Activated CD4-positive, alpha-beta T cell treated with anti-CD3 and anti-CD28 coated beads for 1 hour (primary cell): ENCODE results near the gene VTI1A.

ENCODE experiments used
- DNase-seq: peaks from one replicate; pipeline ENCODE4 v3.0.0-alpha.2; 2020

Gene VTI1A

DNA sequence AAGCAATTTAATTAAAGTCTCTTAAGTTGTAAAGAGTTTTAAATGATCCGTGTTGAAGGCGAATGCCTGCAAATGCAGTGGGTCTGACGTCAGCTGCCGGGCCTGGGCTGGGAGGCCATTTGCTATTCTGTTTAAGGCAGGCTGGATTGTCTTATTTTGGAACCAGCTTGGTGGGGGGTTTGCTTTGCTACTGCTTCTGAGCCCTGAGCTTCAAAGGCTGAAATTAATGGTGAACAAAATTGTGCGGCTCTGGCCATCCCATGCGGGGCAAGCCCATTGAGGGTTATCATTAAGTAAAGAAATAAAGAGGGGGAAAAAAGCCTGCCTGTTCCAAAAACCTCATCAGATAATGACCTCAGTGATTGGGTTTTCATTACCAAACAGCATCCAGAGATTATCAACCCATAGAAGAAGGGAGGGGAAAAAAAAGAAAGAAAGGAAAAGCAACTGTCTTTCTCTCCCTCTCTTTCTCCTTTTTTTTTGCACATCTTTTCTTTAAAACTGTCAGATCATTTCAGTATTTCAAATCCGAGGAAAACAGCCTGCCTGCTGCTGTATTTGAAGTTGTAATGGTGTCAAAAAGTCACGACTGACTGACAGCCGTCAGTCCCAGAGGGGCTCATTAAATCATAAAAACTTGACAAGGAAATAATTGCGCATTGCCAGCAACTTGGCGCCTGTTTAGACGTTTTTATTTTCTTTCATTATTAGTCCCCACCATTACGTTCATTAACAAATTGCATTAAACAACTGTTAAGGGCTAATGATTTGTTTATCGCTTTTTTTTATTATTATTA lies 371.2 kb downstream of the VTI1A start:
- no peak for DNase-seq

DNA sequence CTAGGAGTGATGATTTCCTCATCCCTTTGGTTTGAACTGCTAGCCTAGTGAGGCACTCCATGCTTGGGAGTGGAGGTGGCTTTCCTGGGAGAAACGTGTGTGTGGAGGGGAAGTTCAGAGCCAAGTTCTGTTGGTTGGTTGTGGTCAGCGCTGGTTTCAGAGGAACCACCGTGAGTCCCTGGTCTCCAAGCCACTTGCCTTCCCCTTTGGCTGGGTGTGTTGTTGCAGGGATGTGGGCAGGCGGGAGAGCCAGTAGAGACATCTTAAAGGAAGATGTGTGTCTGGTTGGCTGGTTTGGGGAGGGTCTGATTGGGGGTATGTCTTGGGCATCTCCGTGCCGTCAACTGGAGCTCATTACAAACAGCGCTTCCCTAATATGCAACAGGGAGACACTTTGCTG lies 372.2 kb downstream of the VTI1A start:
- DNase-seq: no peak

DNA sequence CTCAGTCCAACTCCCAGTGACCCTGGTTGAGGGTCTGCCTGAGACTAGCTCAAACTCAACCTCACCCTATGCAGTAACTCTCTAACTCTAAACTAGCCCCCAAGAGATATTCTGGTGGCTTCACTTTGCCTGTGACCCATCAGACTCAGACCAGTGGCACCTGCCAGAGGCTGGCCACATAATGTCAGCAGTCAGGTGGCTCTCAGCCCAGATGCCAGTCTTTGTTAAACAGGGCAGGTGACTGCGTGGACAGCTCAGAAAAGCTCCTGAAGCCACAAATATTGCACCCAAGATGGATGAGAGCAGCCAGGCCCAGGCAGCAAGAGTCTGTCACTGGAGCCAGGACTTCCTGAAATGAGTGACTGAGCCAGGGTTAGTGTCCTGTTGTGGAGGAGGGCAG lies 373.3 kb downstream of the VTI1A start:
- no peak for DNase-seq

DNA sequence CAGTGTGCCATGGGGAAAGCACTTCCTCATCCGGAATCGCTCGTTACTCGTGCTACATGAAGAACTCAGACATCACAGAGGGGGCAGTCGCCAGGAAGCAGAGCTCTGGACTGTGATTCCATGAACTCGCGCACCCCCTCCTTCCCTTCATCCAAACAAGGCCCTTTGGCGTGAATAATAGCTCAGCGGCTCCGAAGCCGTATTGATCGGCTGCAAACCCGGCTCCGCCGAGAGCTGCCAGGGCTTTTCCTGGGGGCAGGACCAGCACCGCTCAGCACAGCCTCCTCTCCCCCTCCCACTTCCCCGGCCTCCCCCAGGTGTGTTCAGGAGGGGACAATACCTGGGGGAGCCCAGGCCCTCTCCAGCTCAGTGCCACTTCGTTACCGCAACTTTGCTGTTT lies 374.0 kb downstream of the VTI1A start:
- DNase-seq: no peak

DNA sequence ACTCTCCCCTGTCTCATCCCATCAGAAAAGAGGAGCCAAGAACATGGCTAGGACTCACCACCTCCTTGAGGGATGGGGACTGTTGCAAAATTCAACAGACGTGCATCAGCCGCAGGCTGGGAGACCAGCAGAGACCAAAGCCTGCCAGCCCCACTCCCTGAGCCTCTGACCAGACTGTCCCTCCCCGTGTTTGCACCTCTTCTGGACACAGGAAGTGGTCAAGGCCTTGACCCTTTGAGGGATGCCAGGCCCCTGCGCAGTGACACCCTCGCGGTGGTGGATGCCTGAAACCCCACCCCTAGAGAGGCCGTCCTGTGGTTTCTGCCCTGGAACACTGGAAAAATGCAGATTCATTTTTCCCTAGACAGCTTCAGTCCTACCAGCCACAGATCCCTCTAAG lies 374.6 kb downstream of the VTI1A start:
- no peak for DNase-seq

DNA sequence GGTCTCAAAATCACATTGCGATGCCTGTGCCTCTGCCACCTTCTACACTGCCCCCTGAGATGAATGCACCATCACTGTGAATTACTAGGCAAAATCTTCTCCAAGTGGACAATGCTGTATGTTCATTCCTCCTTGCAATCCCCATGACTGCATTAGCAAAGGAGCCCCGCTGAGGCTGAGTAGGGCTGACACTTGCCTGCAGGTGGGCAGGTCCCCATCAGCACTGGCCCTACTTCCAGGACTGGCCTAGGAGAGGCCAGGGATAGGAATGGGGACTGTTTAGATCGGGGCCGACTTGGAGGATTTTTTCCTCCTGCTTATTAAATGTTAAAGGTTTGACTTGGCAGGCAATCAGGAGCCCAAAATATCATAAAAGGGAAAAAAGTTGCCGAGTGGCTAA lies 376.0 kb downstream of the VTI1A start:
- DNase-seq: no peak

DNA sequence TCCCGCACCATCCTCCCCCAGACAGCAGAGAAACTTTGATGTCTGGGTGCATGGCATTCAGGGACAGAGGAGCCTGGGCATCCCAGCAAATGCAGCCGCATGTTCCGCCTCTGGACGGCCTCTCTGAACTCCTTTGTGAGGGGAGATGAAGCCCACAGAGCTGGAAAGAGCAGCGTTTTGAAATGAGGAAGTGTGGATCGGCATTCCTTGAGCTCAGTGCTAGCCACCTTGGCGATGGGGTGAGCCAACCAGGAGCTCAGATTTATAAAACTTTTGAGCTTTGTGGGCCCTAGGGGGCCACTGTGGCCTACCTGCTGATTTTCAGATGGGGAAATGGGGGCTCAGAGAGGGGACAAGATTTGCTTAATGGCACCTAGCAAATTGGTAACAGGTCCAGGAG lies 376.6 kb downstream of the VTI1A start:
- no peak for DNase-seq

DNA sequence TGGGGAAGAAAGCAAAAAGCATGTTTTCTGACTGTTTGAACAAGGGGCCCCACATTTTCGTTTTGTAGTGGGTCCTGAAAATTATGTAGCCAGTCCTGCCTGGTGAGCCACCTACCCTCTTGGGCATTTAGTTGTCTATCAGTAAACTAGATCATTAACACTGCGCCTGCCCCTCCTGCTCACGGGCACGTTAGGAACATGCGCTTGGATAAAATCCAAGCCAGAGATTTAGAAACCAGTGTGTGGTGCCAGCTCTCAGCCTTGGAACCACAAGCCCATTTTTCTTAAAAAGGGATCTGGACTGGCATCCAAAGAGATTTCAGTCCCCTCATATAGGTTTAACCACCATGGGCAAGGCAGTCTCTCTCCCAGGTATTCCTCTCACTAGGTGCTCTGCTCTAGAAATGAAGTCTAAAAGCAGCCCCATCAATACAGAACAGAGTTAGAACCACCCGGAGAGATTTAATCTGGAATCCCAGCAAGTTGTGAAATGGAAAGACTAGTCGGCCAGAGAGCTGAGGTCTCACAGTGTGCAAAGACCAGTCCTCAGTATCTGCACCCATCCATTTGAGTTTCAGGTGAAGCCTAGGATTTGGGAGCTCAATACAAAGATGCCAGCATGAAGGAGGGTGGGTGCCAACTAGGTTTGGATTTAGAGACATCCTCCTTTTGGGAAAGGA lies 379.1 kb downstream of the VTI1A start:
- DNase-seq: no peak

DNA sequence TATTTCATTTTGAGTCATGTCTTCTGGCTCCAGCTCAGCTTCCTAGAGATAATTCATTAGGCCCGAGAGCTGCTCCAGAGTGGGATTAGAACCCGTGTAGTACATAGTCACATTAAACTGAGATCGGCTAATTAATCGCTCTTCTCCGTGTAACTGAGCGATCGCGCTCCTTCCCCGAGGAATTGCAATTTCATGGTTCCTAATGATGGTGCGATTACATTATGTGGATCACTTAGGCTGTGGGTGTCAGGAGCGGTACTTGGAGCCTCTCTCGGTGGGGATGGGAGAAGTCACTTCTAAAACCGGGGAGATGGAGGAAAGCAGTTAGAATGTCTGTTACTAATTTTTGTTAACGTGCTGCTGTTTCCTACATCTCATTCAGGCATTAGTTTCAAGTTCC lies 380.1 kb downstream of the VTI1A start:
- no peak for DNase-seq

DNA sequence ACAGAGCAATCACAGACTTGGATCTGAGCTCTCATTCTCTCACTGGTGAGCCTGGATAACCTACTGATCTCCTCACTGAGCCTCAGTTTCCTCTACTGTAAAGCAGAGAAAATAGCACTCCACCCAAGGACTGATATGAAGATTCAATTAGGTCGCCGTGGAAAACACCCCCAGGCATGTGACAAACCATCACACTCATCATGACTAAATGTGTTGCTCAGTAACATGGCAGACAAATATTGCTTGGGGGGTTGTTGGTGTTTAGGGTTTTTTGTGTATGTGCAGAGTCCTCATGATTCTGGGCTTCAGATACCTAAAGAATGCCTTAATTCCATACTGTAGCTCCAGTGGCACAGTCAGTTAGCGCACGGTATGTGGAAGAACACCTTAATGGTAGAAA lies 380.9 kb downstream of the VTI1A start:
- DNase-seq: no peak

DNA sequence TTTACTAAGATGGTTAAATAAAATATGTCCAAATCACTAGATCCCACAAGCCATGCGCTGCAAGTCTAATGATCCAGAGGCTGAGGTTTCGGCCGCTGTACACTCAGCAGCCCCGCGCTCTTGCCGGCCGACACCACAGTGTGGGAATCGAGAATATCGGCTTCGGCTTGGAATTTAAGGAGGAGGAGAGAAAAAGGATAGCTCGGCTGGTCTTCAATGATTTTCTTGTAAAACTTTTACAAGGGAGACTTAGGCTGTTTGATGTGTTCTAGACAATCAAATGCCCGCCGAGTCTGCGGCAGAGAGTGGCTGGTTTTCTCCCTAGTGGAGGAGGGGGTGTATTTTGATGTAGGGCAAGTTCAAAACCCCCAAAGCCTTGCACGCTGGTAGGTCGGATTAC lies 384.8 kb downstream of the VTI1A start:
- no peak for DNase-seq

DNA sequence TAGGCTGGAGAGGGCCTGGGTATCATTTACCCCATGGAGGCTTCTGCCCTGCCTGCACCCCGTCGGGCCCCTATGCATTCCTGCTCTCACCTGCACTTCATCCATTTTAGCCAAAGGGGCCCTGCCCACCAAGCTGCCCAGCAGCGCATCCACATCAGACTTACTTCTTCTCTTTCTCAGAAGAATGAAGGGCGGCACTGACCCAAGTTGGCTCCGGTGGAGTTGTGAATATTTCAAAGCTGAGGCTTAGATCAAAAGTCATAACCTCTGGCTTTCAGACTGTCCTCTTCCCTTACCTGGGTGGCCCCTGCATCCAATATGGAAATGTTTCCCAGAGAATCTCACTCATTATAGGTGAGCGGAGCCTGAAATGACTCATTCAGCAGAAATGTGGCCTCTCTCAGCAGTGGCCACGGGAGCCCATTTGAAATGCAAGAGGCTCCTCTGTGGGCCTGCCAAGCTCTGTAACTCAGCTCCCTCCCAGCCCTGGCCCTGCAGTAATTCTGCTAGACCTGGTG lies 385.4 kb downstream of the VTI1A start:
- no peak for DNase-seq

DNA sequence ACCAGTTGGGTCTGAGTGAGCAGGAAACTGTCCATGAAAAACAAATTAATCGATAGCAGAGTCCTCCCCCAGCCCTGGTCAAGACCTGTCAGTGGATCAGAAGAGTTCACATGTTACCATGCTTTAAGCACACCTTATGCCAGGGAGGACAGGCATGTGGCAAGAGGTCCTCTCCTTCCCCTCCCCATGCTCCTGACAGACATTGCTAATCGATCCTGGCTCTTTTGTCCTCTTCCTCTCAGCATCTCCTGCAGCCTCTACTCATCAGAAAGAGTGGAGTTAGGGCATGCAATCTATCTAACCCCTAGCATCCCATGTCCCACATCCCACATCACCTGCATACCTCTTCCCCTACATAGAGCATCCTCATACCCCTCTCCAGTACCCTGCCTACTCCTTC lies 385.9 kb downstream of the VTI1A start:
- DNase-seq: no peak

DNA sequence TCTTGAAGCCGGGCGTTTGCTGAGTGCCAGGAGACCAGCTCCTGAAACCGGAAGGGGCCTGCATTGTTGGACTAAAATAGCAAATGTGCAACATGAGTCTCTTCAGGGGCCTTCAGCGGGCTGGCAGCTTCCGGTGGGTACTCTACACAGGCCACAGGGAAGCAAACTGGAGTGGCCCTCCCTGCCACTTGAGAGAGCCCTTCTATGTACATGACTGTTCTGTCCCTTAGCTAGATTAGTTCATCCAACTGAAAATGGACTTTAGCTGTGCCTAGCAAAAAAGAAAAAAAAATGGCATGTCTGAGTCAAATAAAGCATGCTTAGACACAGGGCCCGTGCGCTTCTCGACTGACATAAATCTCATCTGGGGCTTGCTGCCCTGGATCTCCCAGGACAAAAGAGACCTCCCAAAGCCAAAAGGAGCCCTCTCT lies 387.8 kb downstream of the VTI1A start:
- DNase-seq: no peak

DNA sequence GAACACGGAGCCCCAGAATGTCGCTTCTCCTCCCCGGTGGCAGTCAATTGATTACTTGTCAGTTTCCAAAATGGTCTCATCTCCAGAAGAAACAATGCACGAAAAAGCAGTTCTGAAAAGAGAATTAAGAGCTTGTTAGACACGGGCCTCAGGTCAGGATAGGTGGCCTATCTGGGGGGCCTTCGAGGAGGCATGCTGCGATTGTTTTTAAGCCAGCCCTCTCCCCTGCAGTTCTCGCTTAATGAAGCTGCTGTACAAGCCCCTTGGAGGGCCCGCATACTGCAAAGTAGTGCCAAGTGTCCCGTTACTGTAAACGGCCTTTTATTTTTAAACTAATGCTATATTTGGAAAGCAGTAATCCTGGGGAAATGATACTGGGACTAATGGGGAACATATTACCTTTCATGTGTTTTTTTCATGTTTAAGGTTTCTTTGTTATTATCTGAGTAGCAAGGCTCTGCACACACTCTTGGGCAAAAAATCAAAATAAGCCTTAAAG lies 388.3 kb downstream of the VTI1A start:
- DNase-seq: no peak

DNA sequence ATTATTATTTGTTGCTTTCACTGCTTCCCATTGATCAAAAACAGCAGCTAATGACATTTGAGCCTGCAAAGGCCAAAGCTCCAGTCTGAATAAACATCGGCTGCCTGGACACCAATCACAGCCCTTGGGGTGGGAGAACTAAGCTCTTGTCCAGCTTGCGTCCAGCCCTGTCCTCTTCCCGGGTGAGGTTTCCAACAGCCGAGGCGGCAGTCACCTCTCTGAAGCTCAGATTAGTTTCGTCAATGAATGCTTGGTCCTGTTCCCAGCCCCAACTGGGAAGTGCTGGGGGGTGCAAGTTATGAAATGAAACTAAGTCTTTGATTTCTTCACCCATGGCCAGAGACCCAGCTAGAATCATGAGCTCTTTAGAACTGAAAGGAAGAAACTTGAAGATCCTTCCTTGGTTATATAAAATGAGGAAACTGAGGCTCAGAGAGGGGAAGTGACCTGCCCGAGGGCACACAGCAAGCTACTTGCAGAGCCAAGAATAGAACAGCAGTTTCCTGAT lies 389.0 kb downstream of the VTI1A start:
- no peak for DNase-seq

DNA sequence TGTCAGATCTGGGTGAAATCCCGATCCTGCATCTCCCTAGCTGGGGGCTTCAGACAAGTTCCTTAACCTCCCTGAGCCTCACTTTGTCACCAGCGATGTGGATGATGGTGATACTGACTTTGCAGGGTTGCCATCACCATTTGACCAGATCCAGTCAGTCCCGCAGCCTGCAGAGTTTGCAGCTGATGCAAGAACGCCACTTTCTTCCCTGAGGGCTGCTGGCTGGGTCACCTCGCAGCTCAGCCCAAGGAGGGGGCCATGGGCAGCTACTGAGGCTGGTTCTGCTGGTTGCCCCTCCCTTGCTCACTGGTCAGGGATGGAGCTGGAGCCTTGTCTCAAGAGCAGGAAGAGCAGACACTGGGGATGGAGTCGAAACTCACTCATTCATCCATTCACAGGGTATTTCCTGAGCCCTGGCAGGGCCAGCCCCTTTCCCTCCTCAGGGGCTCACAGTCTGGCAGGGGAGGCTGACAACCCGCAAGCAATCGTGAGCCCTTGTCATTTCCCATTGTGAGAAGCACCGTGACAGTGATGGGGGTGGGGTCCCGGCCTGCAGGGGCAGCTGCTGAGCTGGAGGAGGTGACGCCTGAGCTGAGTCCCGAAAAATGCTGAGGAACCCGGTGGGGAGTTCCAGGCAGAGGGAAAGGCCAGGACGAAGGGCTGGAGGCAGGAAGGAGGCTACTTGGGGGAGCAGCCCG lies 391.9 kb downstream of the VTI1A start:
- DNase-seq: no peak

DNA sequence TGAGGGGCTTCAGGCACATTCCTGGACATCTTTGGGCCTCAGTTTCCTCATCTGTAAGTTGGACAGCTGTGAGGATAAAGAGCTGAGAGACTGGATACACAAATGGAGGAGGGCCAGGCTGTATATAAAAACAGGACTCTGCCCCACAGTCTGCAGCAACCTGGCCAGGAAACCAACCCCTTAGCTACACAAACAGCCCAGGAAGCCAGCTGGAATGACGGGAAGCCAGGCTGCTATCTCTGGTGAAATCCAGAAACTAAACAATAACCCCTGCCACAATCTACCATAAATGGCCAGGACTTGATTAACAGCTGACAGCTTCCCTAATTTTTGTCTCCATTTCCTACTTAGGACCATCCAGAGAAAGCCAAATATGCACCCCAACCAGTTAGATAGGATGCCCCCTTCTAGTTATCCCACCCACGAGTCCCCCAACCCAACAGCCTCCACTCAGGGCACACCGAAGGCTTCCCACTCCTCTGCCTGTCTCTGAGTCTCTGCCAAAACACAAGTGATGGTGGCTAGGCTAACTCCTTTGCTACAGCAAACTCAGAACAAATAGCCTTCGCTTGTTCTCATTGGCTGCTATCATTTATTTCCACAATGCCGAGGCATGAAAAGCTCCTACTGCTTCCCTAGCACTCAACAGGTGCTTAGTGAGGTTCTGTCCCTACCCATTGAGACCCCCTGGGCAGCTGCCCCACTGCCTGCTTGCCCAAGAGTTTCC lies 393.1 kb downstream of the VTI1A start:
- DNase-seq: no peak

DNA sequence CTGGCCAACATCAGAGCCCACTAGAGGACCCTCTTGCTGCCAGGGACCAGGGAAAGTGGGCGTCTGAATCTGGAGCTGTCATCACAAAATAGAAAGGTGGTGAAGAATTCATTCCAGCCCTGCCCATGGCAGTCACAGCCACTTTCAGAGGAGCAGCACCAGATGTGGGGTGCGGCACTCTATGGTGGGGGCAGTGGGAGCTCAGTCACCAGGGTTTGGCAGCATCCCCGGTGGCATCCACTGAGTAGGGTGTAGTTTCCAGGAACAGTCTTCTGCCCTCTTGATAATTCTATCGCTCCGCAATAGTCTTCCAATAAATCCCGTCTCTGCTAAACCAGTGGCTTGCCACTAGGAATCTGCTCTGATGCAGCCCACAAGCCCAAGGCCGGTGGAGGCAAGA lies 394.5 kb downstream of the VTI1A start:
- no peak for DNase-seq

DNA sequence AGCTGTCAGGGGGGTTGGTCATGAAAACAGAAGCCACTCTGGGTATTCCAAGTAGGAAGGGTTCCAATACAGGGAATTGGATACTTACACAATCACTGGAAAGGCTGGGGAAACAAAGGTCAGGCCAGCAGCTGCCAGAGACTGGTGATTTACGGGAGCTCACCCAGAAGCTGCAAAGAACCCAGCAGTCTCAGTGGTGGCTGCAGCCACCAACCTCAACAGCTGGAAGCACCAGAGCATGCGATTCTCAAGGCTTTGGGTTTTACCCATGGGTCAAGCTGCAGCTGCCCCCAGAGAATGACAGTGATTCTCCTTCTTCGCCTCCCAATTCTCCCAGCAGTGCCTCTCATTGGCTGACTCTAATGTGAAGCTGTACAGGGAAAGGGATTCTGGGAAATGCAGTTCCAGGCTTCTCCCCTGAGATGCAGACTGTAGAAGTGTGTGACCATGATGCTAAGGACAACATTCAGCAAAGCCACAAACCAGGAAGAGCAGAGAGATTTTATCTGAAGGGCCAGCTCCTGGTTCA lies 395.9 kb downstream of the VTI1A start:
- DNase-seq: no peak

DNA sequence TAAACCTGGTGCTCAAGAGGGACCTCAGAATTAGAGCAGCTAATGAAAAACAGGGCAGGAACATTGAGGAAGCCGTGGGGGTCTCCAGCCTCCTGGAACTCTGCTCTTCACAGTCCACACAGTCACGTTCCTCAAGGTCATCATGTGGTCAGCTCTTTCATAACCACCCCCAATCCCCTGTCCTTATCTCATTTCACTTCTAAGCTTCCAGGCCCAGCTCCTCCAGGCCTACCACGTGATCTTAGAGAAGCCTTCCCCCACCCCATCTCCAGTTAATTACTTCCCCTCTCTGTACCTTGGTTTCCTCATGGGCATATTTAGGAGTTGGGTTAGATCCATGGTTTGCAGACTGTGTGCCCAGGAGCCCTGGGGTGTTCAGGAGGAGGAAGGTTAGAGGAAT lies 396.6 kb downstream of the VTI1A start:
- DNase-seq: no peak
